HG03060 (cell line): ENCODE data around the gene METTL24.
A peak's percentile ranks its signal among the peaks of the same experiment; 100 is the strongest.
"Not testable (repeated sequence)": the region's sequence is repeated elsewhere in the genome, so short reads cannot be mapped to it uniquely, and the experiment has no call there.

Experiments used
- ATAC-seq: cut with Tn5 transposase; IDR thresholded peaks from one replicate; pipeline ENCODE4 v1.9.1; 2021; ENCODE audit warnings: low read depth, moderate number of reproducible peaks; ENCODE audit not compliant: unreplicated experiment

The METTL24 gene

DNA sequence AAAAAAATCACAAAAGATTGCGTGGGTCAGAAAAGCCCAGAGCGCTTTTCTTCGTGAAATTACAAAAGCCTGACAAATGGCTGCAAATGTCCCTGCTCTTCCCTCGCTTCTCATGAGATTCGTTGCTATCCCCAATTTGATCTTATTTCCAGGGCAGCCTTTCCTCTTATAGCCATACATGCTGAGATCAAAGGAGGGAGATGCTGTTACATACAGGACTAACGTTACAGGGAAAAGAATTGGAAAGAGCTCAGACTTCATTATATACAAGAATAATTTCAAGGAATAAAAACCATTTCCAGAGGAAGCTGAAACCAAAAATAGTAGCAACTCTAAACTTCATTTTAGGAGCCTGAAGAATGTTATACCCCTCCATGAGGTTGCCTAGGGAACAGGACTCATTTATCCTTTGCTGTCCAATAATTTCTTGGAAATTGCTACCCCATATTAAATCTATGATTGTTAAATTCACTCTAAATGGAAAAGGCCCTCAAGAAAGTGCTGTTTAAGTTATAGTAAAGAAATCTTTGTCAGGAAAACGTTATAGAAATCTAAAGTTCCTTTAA is 81.0 kb downstream of the METTL24 start:
- no peak for ATAC-seq

DNA sequence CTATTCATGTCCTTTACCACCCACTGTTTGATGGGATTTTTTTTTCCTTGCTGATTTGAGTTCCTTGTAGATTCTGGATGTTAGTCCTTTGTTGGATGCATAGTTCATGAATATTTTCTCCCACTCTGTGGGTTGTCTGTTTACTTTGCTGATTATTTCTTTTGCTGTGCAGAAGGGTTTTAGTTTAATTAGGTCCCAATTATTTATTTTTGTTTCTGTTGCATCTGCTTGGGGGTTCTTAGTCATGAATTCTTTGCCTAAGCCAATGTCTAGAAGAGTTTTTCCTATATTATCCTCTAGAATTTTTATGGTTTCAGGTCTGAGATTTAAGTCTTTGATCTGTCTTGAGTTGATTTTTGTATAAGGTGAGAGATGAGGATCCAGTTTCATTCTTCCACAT is 85.4 kb downstream of the METTL24 start:
- ATAC-seq = not testable (repeated sequence)

DNA sequence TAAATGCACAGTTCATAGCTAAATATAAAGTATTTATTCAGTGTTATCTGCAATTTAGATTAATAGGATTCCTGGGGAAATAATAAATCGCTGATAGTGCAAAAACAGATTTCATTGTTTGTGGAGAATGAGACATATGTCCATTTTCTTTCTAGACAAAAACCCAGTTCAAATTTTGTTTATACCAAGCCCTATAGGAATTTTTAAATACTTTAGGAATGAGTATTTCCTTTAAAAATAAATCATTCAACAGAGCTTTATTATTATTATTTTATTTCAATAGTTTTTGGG is 86.5 kb downstream of the METTL24 start:
- no peak for ATAC-seq

DNA sequence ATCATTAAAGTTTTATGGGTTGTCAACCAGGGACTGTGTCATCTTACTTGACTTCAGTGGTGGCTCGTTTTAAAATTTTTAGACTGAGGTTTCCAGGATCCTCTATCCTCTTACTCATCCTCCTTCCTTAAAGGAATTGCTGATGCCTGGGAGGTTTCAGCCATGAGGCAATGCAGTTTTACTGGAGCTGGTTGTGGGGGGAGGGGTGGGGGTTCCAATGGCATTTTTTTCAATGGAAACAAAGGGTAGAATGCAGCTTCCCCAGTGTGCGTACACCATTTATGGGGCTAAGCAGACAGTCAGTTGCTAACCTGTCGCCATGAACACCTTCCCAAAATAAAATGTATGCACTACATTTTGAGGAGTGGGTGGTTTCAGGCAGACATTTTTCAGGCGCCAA is 88.0 kb downstream of the METTL24 start:
- ATAC-seq = no peak

DNA sequence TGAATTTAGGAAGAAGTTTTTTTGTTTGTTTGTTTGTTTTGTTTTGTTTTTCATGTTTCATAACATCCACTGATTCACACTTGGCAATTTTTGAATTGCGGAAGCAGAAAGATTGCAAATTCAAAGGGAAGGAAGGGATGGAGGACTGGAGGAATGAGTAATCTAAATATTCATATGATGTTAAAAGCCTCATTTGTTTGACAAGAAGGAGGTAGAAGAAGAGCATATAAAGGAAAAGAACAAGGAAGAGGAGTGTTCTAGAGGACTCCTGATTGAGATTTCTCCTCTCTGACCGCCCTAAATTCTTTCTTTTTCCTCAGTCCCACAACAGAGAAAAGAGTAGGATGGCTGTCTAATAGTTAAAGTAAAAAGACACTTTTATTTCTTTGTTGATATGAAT is 88.5 kb downstream of the METTL24 start:
- ATAC-seq = no peak

DNA sequence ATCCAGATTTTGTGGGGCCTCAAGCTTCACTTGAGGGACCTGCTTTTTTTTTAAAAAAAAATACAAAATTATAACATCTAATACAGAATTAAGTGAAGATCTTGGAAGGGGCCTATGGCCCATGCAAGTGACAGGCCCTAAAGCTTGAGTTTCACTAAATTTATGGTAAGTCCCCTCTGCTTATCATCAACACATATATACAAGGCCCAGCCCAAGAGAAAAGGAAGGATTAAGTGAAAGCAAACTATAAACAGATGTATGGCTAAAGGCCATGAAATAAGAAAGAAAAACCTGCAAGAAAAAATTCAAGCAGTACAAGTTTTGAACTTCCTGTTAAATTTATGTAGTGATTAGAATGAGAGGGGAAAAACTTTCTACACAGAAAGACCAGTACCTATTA is 91.2 kb downstream of the METTL24 start:
- ATAC-seq = no peak

DNA sequence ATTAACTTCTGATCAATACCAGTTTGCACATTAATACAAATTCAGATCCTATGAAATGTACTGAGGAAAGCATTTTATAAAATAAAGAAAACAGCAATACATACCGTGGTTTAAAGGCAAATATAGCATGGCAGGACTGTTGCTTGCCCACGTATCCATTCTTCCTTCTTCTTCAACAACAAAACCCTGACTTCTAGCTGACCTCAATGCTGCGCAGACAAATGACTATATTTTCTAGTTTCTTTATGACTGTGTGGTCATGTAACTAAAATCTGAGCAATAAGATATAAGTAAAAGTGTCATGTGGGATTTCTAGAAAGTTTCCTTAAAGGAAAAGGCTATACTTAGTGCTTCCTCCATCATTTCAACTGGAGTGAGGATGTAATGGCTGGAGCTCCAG is 92.9 kb downstream of the METTL24 start:
- no peak for ATAC-seq

DNA sequence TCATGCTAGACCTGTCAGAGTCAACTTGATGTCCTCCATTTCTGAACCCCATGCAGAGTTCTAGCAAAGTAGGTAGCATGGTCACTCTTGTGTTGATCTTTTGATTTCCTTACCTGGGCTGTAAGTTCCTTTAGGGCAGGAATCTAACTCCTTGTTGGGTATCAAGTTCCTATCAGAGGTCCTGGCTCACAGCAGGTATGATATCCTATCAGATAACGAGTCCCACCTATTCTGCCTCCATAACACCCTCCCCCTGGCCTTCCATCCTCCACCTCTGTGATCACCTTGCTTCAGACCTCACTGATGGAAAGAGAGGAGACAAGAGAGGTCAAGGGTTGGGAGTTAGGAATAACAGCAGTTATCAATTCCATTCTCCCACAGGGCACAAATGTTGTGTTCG is 101.8 kb downstream of the METTL24 start:
- ATAC-seq = no peak

DNA sequence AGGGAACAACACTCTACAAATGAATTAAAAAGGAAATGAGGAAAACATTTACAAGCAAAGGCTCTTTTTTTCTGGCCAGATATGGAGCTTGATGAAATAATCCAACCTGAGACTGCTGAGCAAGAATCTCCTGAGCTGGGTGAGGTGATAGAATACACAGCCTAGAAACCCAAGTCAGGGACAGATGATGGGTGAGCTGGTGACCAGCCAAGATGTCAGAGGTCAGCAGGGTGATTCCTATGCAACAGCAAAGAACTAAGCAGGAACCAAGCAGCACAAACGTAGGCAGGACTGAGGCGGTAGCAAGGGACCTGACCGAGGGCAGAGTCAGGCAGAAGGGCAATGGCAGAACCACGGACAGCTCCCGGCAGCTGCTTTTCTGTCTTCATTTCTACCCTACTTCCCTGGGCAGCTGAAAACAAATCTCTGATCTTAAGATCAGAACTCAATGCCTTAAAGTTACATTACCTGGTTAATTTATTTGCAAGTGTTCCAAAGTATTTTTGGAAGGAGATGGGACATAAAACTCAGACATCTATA is 102.9 kb downstream of the METTL24 start:
- no peak for ATAC-seq

DNA sequence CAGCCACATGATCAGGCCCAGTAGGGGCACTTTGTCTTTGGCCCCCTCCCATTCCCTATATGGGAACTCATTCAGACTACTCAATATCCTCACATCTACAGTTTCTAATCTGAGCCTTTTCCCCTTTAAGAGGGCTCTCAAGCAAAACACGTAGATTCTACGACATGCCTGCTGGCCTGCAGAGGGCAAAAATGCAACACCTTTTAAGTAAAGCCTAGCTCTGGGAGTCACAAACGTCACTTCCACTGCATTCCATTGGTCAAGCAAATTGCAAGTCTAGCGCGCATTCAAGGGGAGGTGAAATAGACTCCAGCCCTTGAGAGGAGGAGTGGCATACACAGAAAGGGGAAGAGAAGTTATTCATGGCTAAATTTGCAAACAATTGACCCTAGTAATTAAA is 107.3 kb downstream of the METTL24 start:
- ATAC-seq = no peak

DNA sequence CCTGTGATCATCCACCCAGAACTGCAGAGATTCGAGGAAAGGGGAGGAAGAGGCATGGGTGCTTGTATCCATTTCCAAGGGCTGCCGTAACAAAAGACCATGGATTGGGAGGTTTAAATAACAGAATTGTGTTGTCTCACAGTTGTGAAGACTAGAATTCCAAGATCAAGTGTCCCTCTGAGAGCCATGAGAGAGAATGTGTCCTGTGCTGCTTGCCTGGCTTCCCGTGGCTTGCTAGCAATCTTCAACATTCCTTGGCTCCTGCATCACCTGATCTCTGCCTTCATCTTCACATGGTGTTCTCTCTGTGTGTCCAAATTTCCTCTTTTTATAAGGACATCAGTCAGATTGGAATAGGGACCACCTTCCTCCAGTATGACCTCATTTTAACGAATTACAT is 108.1 kb downstream of the METTL24 start:
- ATAC-seq = no peak

DNA sequence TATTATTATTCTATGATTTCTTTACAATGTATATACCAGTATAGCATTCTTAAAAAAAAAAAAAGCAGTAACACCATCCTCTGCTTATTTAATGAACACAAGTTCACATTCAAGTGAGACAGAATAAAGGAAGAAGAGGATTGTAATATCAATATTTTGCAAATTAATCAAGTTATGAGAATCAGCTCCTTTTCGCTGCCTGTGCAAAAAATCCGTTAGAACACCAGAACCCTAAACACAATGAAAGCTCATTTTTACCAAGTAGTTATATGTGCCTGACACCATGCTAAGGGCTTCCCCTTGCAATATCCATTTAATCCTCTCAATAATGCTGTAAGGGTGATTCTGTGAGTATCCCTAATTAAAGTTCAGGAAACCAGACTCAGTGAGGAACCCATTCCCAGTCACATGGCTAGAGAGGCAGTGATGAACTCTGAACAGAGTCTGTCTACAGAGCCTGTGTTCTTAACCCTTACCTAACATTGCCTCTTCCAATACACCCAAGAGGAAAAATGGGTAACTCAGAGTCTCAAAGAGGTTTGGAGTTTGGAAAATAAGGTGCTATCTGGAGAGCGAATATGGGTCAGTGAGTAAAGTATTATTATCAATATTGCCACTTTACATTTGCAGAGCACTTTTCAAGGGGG is 111.1 kb downstream of the METTL24 start:
- no peak for ATAC-seq

DNA sequence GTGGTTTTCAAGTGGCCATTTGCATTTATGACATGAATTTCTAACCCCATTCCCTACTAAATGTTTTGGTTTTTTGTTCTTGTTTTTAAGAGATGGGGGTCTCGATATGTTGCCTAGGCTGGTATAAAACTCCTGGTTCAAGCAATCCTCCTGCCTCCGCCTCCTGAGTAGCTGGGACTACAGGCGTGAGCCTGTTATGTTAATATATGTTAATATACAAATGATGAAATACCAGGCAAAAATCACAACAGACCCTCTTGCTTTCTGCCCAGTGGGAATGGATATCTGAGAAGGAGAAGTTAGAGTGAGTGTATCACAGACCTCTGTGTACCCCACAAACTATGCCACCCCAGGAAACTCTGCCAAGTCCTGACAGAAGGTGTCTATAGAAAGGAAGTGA is 111.8 kb downstream of the METTL24 start:
- ATAC-seq = no peak

DNA sequence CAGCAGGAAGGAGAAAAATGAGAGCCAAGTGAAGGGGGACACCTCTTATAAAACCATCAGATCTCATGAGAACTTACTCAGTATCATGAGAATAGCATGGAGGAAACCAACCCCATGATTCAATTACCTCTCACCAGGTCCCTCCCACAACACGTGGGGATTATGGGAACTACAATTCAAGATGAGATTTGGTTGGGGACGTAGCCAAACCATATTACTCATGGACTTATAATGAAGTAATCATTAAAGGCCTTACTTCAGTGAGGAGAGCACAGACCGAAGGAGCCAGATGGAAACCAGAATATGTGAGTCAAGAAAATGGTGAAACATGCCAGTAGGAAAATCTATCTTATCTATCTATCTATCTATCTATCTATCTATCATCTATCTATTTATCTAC is 113.5 kb downstream of the METTL24 start:
- not testable (repeated sequence) for ATAC-seq

DNA sequence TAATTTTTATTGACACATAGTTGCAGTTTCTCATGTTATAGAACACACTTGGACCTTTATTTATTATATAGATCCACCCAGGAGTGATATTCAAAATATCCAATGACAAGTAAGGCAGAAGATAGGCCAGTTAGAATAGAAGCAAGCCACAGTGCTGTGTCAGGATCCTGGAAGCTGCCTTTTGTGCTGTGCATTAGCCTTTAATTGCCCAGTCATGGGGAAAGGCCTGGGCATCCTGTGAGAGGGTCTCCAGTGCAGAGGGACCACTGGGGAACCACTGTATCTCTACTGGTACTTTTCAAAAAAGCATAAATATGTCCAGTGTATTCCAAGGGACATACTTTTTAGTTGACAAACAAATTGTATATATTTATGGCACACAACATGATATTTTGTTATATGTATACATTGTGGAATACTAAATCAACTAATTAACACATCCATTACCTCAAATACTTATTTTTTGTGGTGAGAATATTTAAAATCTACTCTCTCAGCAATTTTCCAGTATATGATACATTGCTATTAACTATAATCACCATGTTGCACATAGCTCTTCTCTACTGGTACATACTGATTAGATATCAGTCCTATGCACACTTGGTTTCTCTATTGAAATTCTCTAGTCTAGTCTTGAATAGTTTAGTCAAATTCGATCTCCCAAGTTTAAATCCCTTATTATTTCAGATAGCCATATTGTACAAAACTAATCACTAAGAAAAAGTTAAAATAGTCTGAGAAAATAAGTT is 118.4 kb downstream of the METTL24 start:
- no peak for ATAC-seq

DNA sequence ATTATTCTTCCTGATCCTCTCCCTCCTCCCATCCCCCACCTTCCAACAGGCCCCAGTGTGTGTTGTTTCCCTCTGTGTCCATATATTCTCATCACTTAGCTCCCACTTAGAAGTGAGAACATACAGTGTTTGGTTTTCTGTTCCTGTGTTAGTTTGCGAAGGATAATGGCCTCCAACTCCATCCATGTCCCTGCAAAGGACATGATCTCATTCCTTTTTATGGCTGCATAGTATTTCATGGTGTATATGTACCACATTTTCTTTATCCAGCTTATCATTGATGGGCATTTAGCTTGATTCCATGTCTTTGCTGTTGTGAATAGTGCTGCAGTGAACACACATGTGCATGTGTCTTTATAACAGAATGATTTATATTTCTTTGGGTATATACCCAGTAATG is 122.1 kb downstream of the METTL24 start:
- ATAC-seq = not testable (repeated sequence)

DNA sequence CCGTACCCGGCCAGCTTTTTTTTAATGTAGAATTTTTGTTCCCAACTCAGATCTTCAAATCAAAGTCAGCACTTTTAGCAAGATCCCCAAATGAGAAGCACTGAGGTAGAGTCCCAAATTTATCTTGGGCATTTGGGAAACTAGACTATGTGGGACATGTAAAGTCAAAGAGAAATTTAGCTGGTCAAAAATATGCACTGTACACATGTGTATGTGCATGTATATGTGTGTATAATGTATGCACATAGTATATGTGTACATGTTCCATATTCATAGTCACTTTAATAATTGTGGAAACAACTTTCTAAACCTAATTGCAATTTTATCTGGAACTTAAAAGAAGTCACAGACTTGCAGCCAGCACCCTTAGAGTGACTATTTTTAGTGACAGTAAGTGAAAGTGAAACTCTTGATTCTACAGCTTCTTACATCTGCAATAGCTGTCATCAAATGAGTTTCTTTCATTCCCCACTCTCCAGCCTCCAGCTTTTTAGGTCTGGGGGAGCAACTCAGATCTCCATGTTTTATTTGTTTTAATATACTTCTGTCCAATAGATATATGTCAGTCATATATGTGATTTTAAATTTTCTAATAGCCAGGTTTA is 124.3 kb downstream of the METTL24 start:
- ATAC-seq = peak; percentile 80

DNA sequence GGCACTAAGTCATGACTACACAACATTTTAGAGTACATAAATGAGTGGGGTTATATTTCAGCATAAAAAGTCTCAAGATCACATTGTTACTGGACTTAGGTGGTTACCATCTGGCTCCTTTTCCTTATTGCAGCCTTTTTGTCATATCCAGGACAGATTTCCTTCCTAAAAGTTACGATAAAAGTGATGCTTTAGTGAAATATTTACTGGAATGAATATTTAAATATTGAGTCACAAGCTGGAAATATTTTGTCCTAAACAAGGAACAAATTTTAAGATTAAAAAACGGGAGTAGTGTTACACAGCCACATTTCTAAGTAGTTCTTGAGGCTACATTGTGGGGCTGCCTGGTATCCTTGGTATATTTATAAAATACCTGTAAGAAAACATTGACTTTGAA is 125.7 kb downstream of the METTL24 start:
- ATAC-seq = no peak

DNA sequence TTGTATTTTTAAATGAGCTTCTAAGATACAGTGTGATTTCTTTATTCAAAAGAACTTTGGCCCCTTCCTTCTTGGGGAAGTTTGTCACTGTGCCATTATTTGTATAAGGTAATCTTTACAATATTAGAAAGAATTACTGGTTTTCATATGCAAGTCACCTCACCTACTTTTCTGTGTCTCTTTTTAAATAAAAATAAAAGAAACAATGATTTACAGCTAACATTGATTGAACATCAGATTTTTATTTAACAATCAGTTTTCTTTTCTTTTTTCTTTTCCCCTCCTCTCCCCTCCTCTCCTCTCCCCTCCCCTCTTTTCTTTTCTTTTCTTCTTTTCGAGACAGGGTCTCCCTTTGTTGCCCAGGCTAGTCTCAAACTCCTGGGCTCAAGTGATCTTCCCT is 131.9 kb downstream of the METTL24 start:
- ATAC-seq = no peak

DNA sequence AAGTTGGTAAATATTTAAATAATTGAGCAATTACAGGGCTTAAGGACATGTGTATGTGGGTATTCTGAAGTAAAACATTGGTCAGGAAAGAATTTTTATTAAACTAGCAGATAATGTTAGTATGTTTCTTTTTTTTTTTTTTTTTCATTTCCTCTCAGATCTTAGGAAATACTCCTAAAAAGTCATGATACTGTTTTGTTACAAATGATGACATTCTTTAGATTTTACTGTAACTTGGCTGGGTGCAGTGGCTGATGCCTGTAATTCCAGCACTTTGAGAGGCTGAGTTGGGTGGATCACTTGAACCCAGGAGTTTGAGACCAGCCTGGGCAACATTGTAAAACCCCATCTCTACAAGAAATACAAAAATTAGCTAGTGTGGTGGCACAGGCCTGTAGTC is 136.4 kb downstream of the METTL24 start:
- ATAC-seq = no peak

DNA sequence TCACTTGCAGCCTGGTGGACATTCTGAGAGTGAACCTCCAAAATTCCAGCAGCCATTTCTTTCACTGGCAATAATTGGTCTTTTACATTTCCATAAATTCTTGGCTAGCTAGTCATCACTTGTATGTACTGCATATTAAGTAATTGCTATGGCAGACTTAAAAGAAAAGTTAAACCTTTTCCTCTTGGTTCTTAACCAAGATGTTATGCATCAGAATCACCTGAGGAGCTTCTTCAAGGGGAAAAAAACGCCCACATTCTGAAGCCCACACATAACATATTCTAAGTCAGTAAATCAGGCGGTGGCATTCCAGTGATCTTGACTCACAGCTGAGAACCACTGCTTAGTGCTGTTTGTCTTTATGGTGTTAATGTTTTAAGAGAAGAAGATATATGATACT is 140.9 kb downstream of the METTL24 start:
- ATAC-seq = no peak

DNA sequence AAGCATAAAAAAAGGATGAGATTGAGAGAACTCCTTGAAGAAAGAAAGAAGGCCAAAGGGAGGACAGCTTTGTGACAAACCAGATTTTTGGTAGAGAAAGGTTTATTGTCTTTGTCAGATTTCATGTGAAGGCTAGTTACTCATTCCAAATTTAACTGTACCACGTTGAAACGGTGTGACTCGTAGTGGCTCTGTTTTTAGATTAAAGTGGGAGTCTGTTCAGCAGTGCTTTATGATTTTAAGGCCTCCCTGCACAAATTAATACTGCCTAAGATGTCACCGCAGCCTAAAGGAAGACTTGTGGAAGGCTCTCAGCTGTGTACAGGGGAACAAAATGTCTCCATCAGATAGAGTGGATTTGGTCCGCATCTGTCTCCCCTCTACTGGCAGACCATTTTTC is 142.0 kb downstream of the METTL24 start:
- ATAC-seq = no peak
